Occipital lobe (tissue), 2 donors: Measurements from ENCODE around the gene FSD2. TPM values are rescaled to one million over a fixed set of nuclear protein-coding genes. Genes with fewer than 3 reads are reported as not detected.
"Not testable (repeated sequence)": the region's sequence is repeated elsewhere in the genome, so short reads cannot be mapped to it uniquely, and the experiment has no call there.

Experiments
- DNase-seq: peaks from one replicate; lab custom pipeline; 2025; lab: John Stamatoyannopoulos, UW
- total RNA-seq: library from RNA; depleted of rRNA; stranded (reverse); fragments of >200 nt; gene quantifications from one replicate; pipeline ENCODE4 v1.2.3, GENCODE V29; 2014

The FSD2 gene
- total RNA-seq, 1 donor from 2014 or later = 0.16 TPM

GRCh38 chr15:82830427-82831173 is 24.7 kb upstream of the FSD2 start:
- no peak for DNase-seq

GRCh38 chr15:82829234-82829633 is 23.4 kb upstream of the FSD2 start:
- no peak for DNase-seq

- no peak for DNase-seq
Measured at GRCh38 chr15:82828075-82828474, 22.2 kb upstream of the FSD2 start.

DNA sequence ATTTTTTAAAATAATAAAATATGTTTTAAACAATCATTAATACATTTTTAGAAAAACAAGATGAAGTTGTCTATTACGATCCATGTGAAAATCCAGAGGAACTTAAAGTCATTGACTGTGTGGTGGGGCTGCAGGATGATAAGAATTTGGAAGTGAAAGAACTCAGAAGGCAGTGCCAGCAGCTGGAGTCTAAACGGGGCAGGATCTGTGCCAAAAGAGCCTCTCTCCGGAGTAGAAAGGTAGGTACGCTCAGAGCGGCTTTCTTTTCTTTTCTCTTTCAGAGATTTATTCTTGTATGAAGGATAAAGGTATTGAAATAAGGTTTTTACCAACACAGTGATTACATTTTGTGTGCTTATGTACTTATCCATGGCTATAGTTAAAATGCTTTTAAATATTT is 17.2 kb upstream of the FSD2 start:
- DNase-seq = no peak

DNA sequence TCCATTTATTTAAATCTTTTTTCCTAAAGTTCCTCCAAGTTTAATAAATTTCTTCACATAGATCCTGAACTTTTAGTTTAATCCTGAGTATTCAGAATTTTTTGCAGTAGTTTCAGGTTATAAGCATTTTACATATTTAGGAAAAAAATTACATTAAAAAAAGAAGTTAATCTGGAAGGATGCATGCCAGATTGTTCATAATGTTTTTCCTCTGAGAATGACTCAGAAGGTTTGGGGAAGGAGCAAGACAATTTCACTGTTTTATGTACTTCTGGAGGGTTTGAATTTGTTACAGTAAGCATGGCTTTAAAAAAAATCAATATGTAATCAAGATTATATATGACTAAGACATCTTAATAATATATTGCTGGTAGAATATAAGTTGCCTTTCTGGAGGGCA is 16.0 kb upstream of the FSD2 start:
- DNase-seq = not testable (repeated sequence)

GRCh38 chr15:82821396-82821795 is 15.5 kb upstream of the FSD2 start:
- not testable (repeated sequence) for DNase-seq

GRCh38 chr15:82820128-82820527 is 14.3 kb upstream of the FSD2 start:
- DNase-seq = no peak

DNA sequence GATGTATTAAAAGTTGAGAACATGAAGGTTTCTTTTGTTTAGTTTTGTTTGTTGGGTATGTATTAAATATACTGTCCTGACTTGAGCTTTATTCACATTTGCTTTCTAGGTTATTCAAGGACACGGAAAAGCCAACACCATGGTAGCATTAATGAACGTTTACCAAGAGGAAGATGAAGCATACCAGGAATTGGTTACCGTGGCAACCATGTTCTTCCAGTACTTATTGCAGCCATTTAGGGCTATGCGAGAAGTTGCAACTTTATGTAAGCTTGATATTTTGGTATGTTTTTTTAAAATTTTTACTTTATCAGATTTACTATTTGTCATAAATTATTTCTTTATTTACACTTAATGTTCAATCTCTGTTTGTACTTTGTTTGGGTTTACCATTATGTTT is 7.1 kb upstream of the FSD2 start:
- no peak for DNase-seq

DNA sequence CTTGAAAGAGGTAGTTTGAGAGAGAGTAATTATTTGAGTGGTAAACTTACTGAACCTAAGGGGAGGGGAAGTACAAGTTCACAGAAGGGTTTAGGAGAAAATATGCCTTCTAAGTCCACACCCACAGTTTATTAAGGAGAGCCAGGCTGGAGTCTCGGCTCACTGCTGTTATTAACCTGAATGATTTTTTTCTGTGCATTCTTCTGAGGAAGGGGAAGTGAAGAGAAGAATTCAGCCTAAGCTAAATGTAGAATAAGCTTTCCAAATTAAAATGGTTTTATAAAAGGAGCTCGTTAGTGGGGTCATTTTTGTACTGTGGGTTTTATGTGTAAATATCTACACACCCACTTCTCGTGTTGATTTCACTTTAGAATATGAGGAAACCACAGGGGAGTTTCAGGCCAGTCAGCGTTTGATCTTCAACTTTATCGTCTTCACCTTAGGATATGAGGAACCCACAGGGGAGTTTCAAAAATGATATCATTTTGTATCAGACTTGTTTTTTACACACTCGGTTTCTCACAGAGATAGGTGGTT is 5.1 kb upstream of the FSD2 start:
- no peak for DNase-seq

- no peak for DNase-seq
Measured at GRCh38 chr15:82810061-82810889, 4.4 kb upstream of the FSD2 start.

- DNase-seq = peak; percentile 99
Measured at GRCh38 chr15:82809308-82810060, 3.6 kb upstream of the FSD2 start, which contains the start of gene WHAMM. Gene WHAMM (plus strand): TSS chr15:82809628. CDS start chr15:82809727, 99 bp downstream.

- DNase-seq = no peak
Measured at GRCh38 chr15:82808634-82809041, 2.8 kb upstream of the FSD2 start.

- DNase-seq = no peak
Measured at GRCh38 chr15:82807920-82808633, 2.2 kb upstream of the FSD2 start.

GRCh38 chr15:82804575-82804949 is 1.3 kb downstream of the FSD2 start:
- no peak for DNase-seq

GRCh38 chr15:82803793-82804574 is 1.9 kb downstream of the FSD2 start:
- DNase-seq = no peak

GRCh38 chr15:82802497-82802896 is 3.4 kb downstream of the FSD2 start:
- DNase-seq = no peak

GRCh38 chr15:82799183-82799841 is 6.6 kb downstream of the FSD2 start:
- DNase-seq = no peak

GRCh38 chr15:82798531-82799166 is 7.2 kb downstream of the FSD2 start:
- no peak for DNase-seq

DNA sequence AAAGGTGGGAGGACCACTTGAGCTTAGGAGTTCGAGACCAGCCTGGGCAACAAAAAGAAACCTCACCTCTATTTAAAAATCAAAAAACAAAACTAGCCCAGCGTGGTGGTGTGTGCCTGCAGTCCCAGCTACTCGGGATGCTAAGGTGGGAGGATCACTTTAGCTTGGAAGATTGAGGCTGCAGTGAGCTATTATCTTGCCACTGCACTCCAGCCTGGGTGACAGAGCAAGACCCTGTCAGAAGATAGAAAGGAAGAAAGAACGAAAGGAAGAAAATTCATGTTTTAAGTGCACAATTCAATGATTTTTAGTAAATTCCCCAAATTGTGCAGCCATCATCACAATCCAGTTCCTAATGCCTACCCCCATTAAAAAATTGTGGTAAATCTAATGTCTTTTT is 7.8 kb downstream of the FSD2 start:
- no peak for DNase-seq
